HUES6 (cell line): ENCODE results near the gene ERN2.
A peak's percentile ranks its signal among the peaks of the same experiment; 100 is the strongest.
"Not testable (repeated sequence)": the region's sequence is repeated elsewhere in the genome, so short reads cannot be mapped to it uniquely, and the experiment has no call there.

Source experiments
- H3K27ac ChIP-seq: 2 replicates; pipeline ENCODE4 v1.7.0; 2013; ENCODE audit warnings: low read depth, mild to moderate bottlenecking, low read length, inconsistent platforms
- H3K27me3 ChIP-seq: 2 replicates; pipeline ENCODE4 v1.6.1; 2013; ENCODE audit warnings: low read length; ENCODE audit not compliant: control insufficient read depth, insufficient read depth
- H3K36me3 ChIP-seq: 2 replicates; pipeline ENCODE4 v1.6.1; 2013; ENCODE audit warnings: low read length; ENCODE audit not compliant: control insufficient read depth, insufficient read depth
- H3K4me1 ChIP-seq: 2 replicates; pipeline ENCODE4 v1.6.1; 2013; ENCODE audit warnings: low read length; ENCODE audit not compliant: control insufficient read depth, insufficient read depth
- H3K4me3 ChIP-seq: 2 replicates; pipeline ENCODE4 v1.5.1; 2013; ENCODE audit warnings: low read depth, low read length
- H3K9ac ChIP-seq: one replicate; pipeline ENCODE4 v1.6.1; 2013; ENCODE audit warnings: mild to moderate bottlenecking, low read length
- H3K9me3 ChIP-seq: 2 replicates; pipeline ENCODE4 v1.6.1; 2013; ENCODE audit warnings: low read depth, low read length; ENCODE audit not compliant: control insufficient read depth, insufficient read depth

ERN2 gene

DNA sequence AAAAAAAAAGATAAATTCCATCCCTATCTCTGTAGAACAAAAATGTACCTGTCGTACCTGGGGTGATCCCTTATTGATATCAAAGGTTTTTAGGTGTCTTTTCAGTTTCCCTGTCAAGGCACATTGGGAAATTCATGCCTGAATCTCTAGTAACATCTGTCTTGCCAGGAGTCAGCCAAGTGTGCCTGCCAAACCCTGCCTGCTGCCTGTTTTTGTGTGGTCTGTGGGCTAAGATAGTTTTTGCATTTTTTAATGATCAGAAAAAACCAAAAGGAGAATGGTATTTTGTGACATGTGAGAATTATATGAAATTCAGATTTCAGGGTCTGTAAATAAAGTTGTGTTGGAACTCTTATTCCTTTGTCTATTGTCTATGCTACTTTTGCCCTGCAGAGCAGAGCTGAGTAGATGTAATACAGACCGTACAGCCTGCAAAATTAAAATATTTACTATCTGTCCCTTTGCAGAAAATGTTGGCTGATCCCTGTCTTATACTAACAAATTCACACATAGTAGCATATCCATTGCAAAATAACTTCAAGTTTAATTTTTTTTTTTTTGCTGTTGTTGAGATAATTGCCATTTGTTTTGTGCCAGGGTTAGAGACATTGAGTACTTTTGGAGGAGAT, 28.8 kb upstream of the ERN2 start:
- H3K36me3 ChIP-seq: no peaks in the 10 kb centered on the region
- H3K27ac ChIP-seq: no peak overlapping the region
- no peak overlapping the region for H3K9ac ChIP-seq
- peaks cover 25% of the 10 kb centered on the region for H3K27me3 ChIP-seq
- no peak overlapping the region for H3K4me3 ChIP-seq
- no peaks in the 10 kb centered on the region for H3K9me3 ChIP-seq
- H3K4me1 ChIP-seq: no peaks in the 10 kb centered on the region

DNA sequence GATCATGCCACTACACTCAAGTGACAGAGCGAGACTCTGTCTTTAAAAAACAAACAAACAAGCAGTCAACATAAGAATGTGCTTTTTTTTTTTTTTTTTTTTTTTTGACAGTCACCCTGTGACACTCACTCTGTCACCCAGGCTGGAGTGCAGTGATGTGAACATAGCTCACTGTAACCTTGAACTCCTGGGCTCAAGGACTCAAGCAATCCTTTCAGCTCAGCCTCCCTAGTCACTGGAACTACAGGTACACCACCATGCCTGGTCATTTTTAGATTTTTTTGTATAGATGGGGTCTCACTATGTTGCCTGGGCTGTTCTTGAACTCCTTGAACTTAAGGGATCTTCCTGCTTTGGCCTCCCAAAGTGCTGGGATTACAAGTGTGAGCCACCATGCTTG, 26.5 kb upstream of the ERN2 start:
- Histone ChIP-seq H3K4me1 (no peaks in the 10 kb centered on the region), H3K9me3 (no peaks in the 10 kb centered on the region), H3K4me3 (no peak overlapping the region), H3K27me3 (peaks cover 4% of the 10 kb centered on the region), H3K9ac (no peak overlapping the region), H3K36me3 (no peaks in the 10 kb centered on the region), H3K27ac (no peak overlapping the region)

DNA sequence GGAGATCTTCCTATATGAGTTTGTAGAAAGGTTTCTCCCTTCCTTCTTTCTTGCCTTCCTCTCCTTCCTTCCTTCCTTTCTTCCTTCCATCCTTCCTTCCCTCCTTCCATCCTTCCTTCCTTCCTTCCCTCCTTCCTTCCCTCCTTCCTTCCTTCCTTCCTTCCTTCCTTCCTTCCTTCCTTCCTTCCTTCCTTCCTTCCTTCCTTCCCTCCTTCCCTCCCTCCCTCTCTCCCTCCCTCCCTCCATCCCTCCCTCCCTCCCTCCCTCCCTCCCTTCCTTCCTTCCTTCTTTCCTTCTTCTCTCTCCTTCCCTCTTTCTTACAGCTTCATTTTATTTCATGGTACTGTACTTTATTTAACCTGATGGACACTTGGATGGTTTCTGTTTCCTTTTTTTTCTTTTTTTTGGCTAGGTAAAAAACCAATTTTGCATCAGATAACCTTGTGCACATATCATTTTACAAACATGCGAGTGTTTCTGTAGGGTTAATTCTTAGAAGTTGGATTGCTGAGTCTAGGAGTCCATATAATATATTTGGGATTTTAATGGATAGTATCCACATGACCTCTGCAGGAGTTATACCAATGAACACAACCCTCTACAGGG, 24.5 kb upstream of the ERN2 start:
- not testable (repeated sequence) for H3K4me3 ChIP-seq, H3K27me3 ChIP-seq

DNA sequence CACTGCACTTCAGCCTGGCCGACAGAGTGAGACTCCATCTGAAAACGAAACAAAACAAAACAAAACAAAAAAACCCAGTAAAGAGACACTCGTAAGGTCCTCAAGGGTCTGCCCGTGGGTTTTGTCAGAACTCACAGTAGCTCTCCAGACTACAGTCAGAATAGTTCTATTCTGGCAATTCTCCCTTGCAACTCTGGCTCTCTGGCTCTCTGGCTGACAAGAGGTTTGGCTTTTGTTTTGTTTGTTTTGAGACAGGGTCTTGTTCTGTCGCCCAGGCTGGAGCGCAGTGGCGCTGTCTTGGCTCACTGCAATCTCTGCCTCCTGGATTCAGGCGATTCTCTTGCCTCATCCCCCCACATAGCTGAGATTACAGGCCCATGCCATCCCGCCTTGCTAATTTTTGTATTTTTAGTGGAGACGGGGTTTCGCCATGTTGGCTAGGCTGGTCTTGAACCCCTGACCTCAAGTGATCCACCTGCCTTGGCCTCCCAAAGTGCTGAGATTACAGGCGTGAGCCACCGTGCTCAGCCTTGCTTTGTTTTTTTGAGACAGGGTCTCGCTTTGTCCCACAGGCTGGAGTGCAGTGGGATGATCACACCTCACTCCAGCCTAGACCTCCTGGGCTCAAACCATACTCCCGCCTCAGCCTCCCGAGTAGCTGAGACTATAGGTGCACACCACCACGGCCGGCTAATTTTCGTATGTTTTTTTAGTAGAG, 21.3 kb upstream of the ERN2 start:
- Histone ChIP-seq H3K9me3 (no peaks in the 10 kb centered on the region), H3K27ac (no peak overlapping the region), H3K4me3 (no peak overlapping the region), H3K27me3 (no peaks in the 10 kb centered on the region), H3K4me1 (peaks cover 4% of the 10 kb centered on the region; the same call in 1 of the 2 replicates), H3K9ac (no peak overlapping the region), H3K36me3 (no peaks in the 10 kb centered on the region)

More for the DNA sequence above, 24.5 kb upstream of the ERN2 start:
- H3K9me3 ChIP-seq, H3K4me1 ChIP-seq, H3K9ac ChIP-seq, H3K27ac ChIP-seq, H3K36me3 ChIP-seq: not testable (repeated sequence)

DNA sequence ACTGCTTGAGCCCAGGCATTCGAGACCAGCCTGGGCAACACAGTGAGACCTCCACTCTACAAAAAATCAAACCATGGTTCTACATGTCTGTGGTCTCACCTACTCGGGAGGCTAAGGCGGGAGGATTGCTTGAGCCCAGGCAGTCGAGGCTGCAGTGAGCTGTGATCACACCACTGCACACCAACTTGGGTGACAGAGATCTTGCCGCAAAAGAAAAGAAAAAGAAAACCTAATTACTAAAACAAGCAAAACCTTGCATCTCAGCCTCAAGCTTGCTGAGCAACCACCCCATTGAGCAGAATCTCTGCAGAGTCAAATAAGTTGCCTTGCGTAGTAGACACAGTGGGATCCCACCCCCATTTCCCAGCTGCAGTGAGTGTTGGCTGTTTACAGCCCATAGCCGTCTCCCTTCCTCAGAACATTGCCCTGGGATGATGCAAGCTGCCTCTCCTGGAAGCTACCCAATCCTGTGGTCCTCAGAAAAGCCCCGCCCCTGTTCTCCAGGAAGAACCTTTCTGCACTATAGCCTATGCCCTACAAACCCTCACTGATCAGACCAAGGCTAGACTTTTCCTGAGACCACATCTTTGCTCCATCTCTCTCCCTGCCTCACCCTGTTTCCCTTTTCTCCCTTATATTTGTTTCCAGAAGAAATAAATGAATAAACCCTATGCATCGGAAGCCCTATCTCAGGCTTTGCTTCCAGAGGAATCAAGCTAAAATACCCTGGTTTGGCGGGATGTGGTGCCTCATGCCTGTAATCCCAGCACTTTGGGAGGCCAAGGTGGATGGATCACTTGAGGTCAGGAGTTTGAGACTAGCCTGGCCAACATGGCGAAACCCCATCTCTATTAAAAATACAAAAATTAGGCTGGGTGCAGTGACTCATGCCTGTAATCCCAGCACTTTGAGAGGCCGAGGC, 16.7 kb upstream of the ERN2 start:
- Histone ChIP-seq H3K4me3 (no peak overlapping the region), H3K27ac (peak overlapping the region; percentile 21; the same call in 1 of the 2 replicates), H3K9ac (no peak overlapping the region), H3K27me3 (no peaks in the 10 kb centered on the region), H3K4me1 (peaks cover 6% of the 10 kb centered on the region; the same call in 1 of the 2 replicates), H3K9me3 (no peaks in the 10 kb centered on the region), H3K36me3 (no peaks in the 10 kb centered on the region)

DNA sequence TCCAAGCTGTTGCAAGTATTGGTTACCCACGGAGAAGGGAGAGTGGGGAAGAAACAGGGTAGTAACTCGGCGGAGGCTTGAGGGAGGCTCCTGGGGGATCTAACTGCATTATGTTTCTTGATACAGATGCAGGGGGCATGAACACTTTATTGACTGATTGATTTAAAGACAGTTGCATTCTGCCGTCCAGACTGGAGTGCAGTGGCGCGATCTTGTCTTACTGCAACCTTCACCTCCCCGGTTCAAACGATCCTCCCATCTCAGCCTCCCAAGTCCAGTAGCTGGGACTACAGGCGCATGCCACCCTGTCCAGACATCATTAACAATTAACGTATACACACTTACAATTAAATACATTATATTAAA, 15.1 kb upstream of the ERN2 start:
- Histone ChIP-seq H3K4me3 (no peak overlapping the region), H3K27me3 (no peaks in the 10 kb centered on the region), H3K4me1 (peaks cover 6% of the 10 kb centered on the region; the same call in 1 of the 2 replicates), H3K27ac (no peak overlapping the region), H3K9ac (no peak overlapping the region), H3K9me3 (0 out of 2 replicates have a peak, but pooled peaks cover 6% of the 10 kb centered on the region), H3K36me3 (no peaks in the 10 kb centered on the region)

DNA sequence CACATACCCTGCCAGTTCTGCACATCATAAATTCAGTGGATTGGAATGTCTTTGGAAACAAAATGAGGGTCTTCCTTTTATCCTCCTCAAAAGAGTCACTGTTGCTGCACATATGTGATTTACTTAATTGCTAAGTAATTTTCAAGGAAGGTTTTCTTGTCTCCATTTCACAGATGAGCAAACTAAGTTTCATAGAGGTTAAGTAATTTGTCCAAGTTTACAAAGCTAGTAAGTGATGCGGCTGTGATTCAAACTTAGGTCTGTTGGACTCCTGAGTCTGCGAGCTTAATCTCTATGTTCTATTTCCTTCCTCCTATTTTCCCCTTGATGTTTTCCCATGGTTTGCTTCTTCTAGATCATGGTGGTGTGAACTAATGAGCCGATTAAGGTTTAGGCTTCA, 13.7 kb upstream of the ERN2 start:
- Histone ChIP-seq H3K4me1 (peaks cover 6% of the 10 kb centered on the region; the same call in 1 of the 2 replicates), H3K27ac (no peak overlapping the region), H3K9me3 (0 out of 2 replicates have a peak, but pooled peaks cover 6% of the 10 kb centered on the region), H3K36me3 (no peaks in the 10 kb centered on the region), H3K4me3 (no peak overlapping the region), H3K27me3 (no peaks in the 10 kb centered on the region), H3K9ac (no peak overlapping the region)

DNA sequence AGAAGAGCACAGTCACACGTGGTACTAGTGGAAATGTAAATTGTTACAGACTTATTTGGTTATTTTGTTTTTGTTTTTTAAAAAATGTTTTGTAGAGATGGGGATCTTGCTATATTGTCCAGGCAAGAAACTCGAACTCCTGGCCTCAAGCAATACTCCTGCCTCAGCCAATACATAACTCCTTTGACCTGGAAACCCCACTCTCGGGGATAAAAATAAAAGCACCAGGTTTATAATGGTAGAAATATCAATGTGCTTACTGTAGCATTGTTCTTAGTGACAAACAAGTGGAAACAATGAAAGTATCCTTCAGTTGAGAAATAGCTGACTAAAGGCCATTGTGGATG, 11.7 kb upstream of the ERN2 start:
- Histone ChIP-seq H3K36me3 (no peaks in the 10 kb centered on the region), H3K4me1 (peaks cover 6% of the 10 kb centered on the region; the same call in 1 of the 2 replicates), H3K27ac (no peak overlapping the region), H3K9me3 (0 out of 2 replicates have a peak, but pooled peaks cover 6% of the 10 kb centered on the region), H3K27me3 (no peaks in the 10 kb centered on the region), H3K4me3 (no peak overlapping the region), H3K9ac (no peak overlapping the region)

DNA sequence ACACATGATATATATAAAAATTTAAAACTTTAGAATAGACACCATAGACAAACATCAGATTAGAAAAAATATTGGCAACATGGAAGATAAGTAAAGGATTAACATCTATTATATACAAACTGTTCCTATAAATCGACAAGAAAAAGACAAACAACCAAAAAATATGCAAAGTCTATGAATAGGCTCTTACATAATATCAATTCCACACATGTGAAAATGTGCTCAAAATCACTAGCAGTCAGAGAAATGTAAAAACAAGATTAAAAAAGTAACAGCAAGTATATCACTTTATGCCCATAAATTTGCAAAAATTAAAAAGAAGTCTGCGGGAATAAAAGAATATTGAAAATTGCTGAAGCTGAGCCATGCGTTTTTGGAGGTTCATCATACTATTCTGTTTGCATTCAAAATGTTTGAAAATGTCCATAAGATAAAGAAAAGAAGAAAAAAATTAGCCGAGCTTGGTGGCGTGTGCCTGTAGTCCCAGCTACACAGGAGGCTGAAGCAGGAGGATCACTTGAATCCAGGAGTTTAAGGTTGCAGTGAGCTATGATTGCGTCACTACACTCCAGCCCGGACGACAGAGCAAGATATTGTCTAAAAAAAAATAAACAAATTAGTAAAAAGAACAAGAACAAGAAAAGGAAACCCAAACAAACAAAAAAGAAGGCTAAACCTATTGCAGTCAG, 11.2 kb upstream of the ERN2 start:
- H3K36me3 ChIP-seq: no peaks in the 10 kb centered on the region
- H3K4me3 ChIP-seq: no peak overlapping the region
- 0 out of 2 replicates have a peak, but pooled peaks cover 6% of the 10 kb centered on the region for H3K9me3 ChIP-seq
- peaks cover 3% of the 10 kb centered on the region; the same call in 1 of the 2 replicates for H3K4me1 ChIP-seq
- H3K27ac ChIP-seq: no peak overlapping the region
- H3K27me3 ChIP-seq: no peaks in the 10 kb centered on the region
- H3K9ac ChIP-seq: no peak overlapping the region

DNA sequence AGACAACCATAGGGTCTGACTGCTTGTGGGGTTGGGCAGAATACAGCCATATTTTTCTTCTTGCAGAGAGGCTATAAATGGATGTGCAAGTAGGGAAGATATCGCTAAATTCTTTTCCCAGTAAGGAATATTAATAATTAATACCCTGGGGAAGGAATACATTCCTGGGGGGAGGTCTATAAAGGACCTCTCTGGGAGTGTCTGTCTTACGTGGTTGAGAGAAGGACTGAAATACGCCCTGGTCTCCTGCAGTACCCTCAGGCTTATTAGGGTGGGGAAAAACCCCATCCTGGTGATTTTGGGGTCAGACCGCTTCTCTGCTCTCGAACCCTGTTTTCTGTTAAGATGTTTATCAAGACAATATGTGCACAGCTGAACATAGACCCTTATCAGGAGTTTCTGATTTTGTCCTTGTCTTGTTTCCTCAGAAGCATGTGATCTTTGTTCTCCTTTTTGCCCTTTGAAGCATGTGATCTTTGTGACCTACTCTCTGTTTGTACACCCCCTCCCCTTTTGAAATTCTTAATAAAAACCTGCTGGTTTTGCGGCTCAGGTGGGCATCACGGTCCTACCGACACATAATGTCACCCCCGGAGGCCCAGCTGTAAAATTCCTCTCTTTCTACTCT, 9.7 kb upstream of the ERN2 start:
- H3K27ac ChIP-seq, H3K9me3 ChIP-seq, H3K27me3 ChIP-seq, H3K36me3 ChIP-seq, H3K9ac ChIP-seq, H3K4me3 ChIP-seq, H3K4me1 ChIP-seq: not testable (repeated sequence)
